Keratinocyte (primary cell): Measurements from ENCODE around the gene TENM4.

Source experiments
- EZH2 ChIP-seq: IDR thresholded peaks from one replicate; pipeline ENCODE4 v1.6.1; 2012; ENCODE audit warnings: inconsistent platforms, mild to moderate bottlenecking, low read length, moderate library complexity
- TF ChIP-seq, protein P1 (sequence below), 3 experiments: IDR thresholded peaks in 1 of 3; conservative IDR thresholded peaks in 1 of 3; optimal IDR thresholded peaks in 1 of 3; 2 replicates in 2 of 3; 3 replicates in 1 of 3; pipeline versions ENCODE3 to v1.5.1; 2011; ENCODE audit warnings: low read length in 3 of 3, mild to moderate bottlenecking in 3 of 3, moderate library complexity in 2 of 3, control low read depth in 1 of 3, inconsistent platforms in 1 of 3; ENCODE audit not compliant: insufficient read depth in 2 of 3; ENCODE audit errors: extremely low read depth in 1 of 3

DNA sequence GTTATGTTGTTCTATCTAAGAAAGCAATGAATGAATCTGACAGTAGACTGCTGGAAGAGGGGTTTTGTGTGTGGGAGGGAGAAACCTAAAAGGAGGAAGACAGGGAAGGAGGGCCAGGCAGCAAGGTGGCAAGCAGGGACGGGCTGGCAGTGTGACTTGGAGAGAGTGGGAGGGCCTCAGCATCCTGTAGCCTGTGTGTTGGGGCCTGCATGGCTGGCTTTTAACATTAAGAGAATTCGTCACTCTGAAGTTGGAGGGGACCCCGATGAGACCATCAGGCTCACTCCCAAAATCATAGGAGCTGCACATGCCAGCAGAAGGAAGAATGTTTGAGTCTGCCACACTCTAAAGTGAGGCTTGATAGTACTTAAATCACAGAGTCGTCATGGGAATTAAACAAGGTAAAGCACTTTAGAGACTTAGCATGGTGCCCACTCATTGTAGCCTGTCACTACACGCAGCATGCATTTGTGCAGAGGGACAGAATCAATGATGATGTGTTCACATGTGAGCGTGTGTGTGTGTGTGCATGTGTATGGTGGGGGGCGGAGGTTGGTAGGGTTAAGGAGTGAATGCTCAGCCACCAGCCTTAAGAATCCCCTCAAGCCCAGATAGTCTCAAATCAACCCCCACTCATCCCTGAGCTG is 199.5 kb downstream of the TENM4 start:
- no peak for TF ChIP-seq EZH2
- TF ChIP-seq, protein P1, sequence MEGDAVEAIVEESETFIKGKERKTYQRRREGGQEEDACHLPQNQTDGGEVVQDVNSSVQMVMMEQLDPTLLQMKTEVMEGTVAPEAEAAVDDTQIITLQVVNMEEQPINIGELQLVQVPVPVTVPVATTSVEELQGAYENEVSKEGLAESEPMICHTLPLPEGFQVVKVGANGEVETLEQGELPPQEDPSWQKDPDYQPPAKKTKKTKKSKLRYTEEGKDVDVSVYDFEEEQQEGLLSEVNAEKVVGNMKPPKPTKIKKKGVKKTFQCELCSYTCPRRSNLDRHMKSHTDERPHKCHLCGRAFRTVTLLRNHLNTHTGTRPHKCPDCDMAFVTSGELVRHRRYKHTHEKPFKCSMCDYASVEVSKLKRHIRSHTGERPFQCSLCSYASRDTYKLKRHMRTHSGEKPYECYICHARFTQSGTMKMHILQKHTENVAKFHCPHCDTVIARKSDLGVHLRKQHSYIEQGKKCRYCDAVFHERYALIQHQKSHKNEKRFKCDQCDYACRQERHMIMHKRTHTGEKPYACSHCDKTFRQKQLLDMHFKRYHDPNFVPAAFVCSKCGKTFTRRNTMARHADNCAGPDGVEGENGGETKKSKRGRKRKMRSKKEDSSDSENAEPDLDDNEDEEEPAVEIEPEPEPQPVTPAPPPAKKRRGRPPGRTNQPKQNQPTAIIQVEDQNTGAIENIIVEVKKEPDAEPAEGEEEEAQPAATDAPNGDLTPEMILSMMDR (optimal IDR thresholded peaks at IDR 0.05 in 1 of 3, IDR thresholded peaks at IDR 0.05 in 1 of 3, conservative IDR thresholded peaks at IDR 0.05 in 1 of 3; ENCODE audit: extremely low read depth in 1 of 3, insufficient read depth in 2 of 3, low read length in 3 of 3): no peak
